Activated T-cell treated with anti-CD3 and anti-CD28 coated beads, Interleukin-2, amount 50 U/mL, for 24 hours (primary cell): Measurements from ENCODE around the gene MYH15.

Experiments used
- DNase-seq: peaks from one replicate; pipeline ENCODE4 v3.0.0-alpha.2; 2020
- H3K27ac Mint-ChIP-seq: 2 replicates; pipeline ENCODE4 v1.8.0; 2020; ENCODE audit warnings: mild to moderate bottlenecking, mixed read lengths
- H3K27me3 Mint-ChIP-seq: 2 replicates; pipeline ENCODE4 v1.8.0; 2020; ENCODE audit warnings: mixed read lengths
- H3K36me3 Mint-ChIP-seq: 2 replicates; pipeline ENCODE4 v1.8.0; 2020; ENCODE audit warnings: low read depth, mixed read lengths
- H3K4me1 Mint-ChIP-seq: 2 replicates; pipeline ENCODE4 v1.8.0; 2020; ENCODE audit warnings: low read depth, mixed read lengths
- H3K4me3 Mint-ChIP-seq: 2 replicates; pipeline ENCODE4 v1.8.0; 2020; ENCODE audit warnings: mild to moderate bottlenecking, moderate library complexity, mixed read lengths
- H3K9me3 Mint-ChIP-seq: 2 replicates; pipeline ENCODE4 v1.8.0; 2020; ENCODE audit warnings: mixed read lengths

Gene MYH15

GRCh38 chr3:108406661-108407206 is 103.7 kb downstream of the MYH15 start:
- Mint-ChIP-seq H3K4me3 (no peak overlapping the region), H3K27ac (no peak overlapping the region), H3K9me3 (no peaks in the 10 kb centered on the region), H3K4me1 (peaks cover 10% of the 10 kb centered on the region), H3K36me3 (no peaks in the 10 kb centered on the region), H3K27me3 (no peaks in the 10 kb centered on the region)
- DNase-seq = no peak

DNA sequence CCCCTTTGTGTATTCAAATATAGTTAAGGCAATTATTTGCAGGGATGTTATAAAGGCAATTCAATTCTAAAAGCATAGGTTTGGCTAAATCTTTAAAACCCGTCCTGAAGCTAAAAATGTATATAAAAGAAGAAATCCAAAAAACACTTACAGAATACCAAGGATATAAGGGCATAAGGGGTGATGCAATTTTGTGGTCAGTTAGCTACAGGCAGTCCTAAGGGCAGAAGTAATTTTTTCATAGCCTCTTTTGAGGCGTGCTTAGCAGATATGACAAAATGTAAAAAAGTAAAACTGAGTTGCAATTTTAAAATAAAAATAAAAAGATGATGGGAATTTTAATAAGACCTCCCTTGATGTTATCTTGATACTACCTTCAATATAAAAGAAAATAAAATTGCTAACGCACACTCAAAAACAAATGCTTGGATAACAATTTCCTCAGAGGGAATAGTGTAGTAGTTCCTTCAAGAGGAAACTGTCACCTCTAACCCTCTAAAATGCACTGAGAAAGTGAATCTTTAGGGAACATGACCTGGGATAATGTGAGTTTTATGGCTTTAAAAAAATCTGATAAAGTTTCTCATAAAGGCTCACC is 104.2 kb downstream of the MYH15 start:
- Mint-ChIP-seq H3K9me3 (no peaks in the 10 kb centered on the region), H3K36me3 (no peaks in the 10 kb centered on the region), H3K4me3 (no peak overlapping the region), H3K27me3 (no peaks in the 10 kb centered on the region), H3K4me1 (peaks cover 10% of the 10 kb centered on the region), H3K27ac (no peak overlapping the region)
- no peak for DNase-seq

- DNase-seq = no peak
- no peaks in the 10 kb centered on the region for H3K36me3 Mint-ChIP-seq
- no peak overlapping the region for H3K27ac Mint-ChIP-seq
Observed at GRCh38 chr3:108404368-108404767, 106.0 kb downstream of the MYH15 start.

DNA sequence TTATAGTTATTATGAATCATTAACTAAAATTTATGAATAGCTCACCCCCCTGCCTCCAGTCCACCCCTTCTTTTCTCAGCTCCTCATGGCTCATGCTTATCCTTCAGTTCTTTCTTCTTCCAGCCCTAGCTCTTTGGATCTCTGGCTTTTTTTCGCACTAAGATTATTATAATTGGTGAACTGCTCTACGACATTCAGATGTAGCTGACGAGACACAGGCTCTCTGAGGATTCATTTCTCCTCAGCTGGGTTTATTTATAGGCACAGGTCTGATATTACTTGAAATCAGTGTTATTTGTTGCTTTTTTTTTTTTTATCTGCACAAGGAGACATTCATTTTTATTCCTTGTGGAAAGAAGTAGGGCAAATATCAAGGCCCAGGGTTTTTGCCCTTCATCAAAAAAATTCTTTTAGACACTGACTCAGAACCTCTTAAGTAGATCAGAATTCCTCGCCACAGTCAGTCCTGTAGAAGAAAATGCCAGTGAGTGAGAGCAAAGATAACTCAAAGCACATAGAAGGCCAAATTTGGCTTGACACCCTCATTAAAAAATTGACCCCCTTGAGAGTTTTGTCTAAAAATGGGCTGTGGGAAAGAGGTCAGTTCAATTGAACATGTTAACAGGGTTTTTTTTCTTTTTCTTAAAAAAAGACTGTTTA is 106.6 kb downstream of the MYH15 start:
- H3K36me3 Mint-ChIP-seq = no peaks in the 10 kb centered on the region
- H3K27ac Mint-ChIP-seq = no peak overlapping the region
- no peaks in the 10 kb centered on the region for H3K9me3 Mint-ChIP-seq
- H3K4me1 Mint-ChIP-seq = peaks cover 10% of the 10 kb centered on the region
- H3K27me3 Mint-ChIP-seq = no peaks in the 10 kb centered on the region
- DNase-seq = no peak
- H3K4me3 Mint-ChIP-seq = no peak overlapping the region

More at GRCh38 chr3:108404368-108404767, 106.0 kb downstream of the MYH15 start:
- Mint-ChIP-seq H3K9me3 (no peaks in the 10 kb centered on the region), H3K27me3 (no peaks in the 10 kb centered on the region), H3K4me1 (peaks cover 10% of the 10 kb centered on the region), H3K4me3 (no peak overlapping the region)

DNA sequence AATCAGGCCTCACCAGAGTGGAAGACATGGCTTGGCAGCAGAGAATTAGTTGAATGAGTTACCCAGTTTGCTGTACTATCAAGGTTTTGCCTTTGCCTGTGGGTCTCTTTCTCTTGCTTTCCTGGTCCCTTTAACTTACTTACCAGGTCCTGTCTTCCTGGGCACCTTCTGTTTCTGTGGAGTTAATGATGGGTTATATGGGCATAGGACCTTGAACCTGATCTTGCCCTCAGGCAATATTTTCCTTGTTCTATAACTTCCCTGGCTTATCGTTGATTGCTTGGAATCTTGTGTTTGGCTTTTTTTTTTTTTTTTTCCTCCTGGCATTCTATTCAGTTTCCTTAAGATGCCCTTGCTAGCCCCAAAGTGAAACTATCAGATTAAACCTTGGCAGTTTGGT is 107.2 kb downstream of the MYH15 start:
- H3K9me3 Mint-ChIP-seq = no peaks in the 10 kb centered on the region
- H3K4me3 Mint-ChIP-seq = no peak overlapping the region
- peaks cover 10% of the 10 kb centered on the region for H3K4me1 Mint-ChIP-seq
- H3K36me3 Mint-ChIP-seq = no peaks in the 10 kb centered on the region
- no peak for DNase-seq
- H3K27ac Mint-ChIP-seq = no peak overlapping the region
- H3K27me3 Mint-ChIP-seq = no peaks in the 10 kb centered on the region

DNA sequence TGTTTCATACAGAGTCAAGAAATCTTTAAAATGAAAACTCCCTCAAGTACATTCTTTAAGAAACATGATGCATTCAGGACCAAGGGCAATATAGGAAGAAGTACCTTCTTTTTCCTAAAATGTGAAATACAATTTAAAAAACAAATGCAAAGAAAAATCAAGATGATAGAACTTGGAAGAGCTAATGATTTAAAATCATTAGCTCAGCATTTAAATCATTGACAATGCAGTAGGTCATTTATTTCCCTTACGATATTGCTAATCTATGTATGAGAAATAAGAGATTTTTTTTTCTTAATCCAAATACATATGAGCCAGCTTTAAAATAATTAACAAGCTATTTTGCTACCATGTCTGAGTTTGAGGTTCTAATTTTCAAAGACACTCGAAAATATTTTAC is 108.6 kb downstream of the MYH15 start:
- Mint-ChIP-seq H3K4me3 (no peak overlapping the region), H3K4me1 (peaks cover 4% of the 10 kb centered on the region), H3K27me3 (no peaks in the 10 kb centered on the region), H3K27ac (no peak overlapping the region), H3K9me3 (no peaks in the 10 kb centered on the region), H3K36me3 (no peaks in the 10 kb centered on the region)
- no peak for DNase-seq

DNA sequence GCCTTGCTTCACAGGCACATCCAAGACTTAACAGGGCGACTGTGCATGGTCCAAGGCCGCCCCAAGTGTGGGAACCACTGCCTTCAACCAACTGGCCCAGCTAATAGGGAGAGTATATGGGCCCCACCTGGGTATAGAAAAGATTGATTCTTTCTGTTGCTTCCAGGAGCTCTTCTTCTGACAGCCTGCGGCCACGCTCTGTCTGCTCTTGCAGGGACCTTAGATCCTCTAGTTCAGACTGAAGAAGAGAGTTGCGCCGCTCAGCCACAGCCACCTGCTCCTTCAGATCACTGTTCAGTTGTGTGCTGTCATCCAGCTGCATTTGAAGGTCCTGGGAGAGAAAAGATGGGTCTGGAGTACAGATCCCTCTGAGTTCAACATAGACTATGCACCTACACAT is 111.9 kb downstream of the MYH15 start:
- Mint-ChIP-seq H3K4me3 (no peak overlapping the region), H3K4me1 (no peaks in the 10 kb centered on the region), H3K36me3 (no peaks in the 10 kb centered on the region), H3K27me3 (no peaks in the 10 kb centered on the region), H3K9me3 (no peaks in the 10 kb centered on the region), H3K27ac (no peak overlapping the region)
- DNase-seq = no peak

GRCh38 chr3:108396336-108396735 is 114.1 kb downstream of the MYH15 start:
- no peak overlapping the region for H3K27ac Mint-ChIP-seq
- DNase-seq = no peak
- no peaks in the 10 kb centered on the region for H3K9me3 Mint-ChIP-seq

DNA sequence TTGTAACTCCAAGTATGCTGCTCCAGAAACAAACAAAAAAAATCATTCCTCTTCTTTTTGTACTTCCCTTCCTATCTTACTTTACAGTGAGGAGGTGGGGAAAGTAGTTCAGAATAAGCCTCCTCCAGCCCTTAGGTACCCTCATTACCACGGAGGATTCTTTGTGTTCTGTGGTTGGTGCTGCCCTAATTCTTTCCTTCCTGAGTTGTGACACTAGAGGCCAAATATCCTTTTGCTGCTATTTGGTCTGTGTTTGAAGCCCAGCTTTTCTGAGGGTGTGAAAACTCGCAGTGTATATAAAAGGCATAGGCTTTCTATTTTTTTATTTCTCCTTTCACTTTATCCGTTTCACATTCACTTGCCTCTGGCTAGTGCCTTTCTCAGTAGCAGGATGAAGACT is 115.8 kb downstream of the MYH15 start:
- DNase-seq = no peak
- Mint-ChIP-seq H3K4me1 (no peaks in the 10 kb centered on the region), H3K27me3 (peaks cover 21% of the 10 kb centered on the region), H3K4me3 (no peak overlapping the region), H3K36me3 (no peaks in the 10 kb centered on the region), H3K27ac (no peak overlapping the region), H3K9me3 (no peaks in the 10 kb centered on the region)

More at GRCh38 chr3:108396336-108396735, 114.1 kb downstream of the MYH15 start:
- H3K36me3 Mint-ChIP-seq = no peaks in the 10 kb centered on the region
- H3K4me1 Mint-ChIP-seq = no peaks in the 10 kb centered on the region
- H3K27me3 Mint-ChIP-seq = peaks cover 16% of the 10 kb centered on the region
- no peak overlapping the region for H3K4me3 Mint-ChIP-seq

DNA sequence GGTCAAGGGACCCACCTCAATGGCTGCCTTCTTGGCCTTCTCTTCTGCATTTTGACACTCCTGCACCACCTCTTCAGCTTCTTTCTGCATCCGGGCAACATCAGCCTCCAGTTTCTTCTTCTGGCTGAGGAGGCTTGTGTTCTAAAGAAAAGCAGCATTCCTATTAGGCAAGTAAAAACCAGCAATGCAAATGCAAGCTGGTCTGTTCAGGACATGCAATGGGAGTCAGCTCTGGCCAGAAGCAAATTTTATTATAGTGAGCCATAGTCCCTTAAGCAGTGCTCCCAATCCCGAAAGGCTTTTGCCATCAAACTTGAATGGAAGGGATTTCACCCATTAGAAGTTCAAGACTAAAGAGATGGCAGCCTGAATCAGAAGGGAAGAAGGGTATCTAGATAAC is 116.4 kb downstream of the MYH15 start:
- no peak overlapping the region for H3K4me3 Mint-ChIP-seq
- DNase-seq = no peak
- no peaks in the 10 kb centered on the region for H3K9me3 Mint-ChIP-seq
- peaks cover 21% of the 10 kb centered on the region for H3K27me3 Mint-ChIP-seq
- peaks cover 5% of the 10 kb centered on the region for H3K4me1 Mint-ChIP-seq
- H3K27ac Mint-ChIP-seq = no peak overlapping the region
- H3K36me3 Mint-ChIP-seq = no peaks in the 10 kb centered on the region

DNA sequence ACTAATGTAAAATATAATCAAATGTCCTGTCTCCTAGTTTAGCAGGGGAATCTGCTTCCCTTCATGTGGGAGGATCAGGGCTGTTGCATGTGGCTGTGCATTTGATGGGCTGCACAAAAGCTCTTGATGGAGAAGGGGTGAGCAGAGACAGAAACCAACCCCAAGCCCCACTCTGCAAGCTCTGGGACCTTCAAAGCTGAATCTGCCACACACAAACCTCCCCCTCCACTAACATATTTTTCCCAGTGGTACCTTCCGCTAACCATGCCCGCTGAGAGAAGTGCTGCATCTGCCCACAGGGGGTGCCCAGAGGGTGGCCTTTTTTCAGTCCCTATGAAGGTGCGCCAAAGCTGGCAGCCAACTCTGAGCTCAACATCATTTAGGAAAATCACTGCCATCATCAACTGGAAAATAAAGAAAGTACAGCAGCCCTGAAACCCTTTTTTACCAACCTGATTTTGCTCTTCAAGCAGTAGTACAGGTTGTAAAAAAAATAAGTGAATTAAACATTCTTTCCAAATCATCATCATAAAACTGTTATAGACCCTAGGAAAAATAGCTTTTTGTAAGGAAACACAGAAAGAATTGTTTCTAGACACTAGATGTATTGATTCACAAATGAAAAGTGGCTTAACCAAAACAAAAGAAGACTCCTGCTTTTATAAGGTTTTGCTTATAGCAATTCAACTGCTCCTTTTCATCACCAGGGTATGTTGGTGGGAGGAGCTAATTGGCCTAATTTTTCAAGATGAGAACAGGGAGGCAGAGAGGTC is 117.1 kb downstream of the MYH15 start:
- Mint-ChIP-seq H3K27ac (no peak overlapping the region), H3K4me3 (no peak overlapping the region), H3K4me1 (peaks cover 12% of the 10 kb centered on the region), H3K9me3 (no peaks in the 10 kb centered on the region), H3K27me3 (peaks cover 21% of the 10 kb centered on the region), H3K36me3 (no peaks in the 10 kb centered on the region)
- DNase-seq = no peak

DNA sequence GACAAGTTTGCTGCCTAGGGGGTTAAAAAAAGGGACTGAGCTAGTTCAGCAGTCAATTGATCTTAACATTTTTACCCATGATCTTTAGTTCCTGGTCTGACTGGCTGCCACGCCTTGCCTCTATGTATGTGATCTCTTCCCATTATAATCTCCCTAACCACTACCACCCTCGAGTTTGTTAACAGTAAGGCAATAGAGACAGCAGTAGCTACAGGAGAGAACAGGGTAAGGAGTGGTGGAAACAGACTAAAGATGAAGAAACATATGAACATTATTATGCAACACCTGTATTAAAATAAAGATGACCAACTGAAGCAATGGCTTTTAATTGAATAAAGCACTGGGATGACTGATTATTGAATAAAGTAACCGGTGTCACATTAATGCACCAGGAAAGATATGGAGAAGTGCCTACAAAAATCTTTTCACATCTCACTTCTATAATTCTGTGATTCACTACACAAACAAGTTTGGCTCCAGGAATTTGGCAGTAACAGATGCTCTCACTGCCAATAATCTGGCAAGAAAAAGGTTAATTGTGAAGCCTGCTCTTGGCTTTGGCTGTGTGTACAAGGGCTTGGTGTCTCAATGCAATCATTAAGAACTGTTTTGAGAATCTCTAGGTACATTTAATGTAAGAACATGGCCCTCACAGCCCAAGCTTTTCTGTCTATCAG is 118.3 kb downstream of the MYH15 start:
- no peak for DNase-seq
- H3K4me3 Mint-ChIP-seq = no peak overlapping the region
- H3K27ac Mint-ChIP-seq = no peak overlapping the region
- H3K27me3 Mint-ChIP-seq = peaks cover 21% of the 10 kb centered on the region
- H3K36me3 Mint-ChIP-seq = no peaks in the 10 kb centered on the region
- no peaks in the 10 kb centered on the region for H3K9me3 Mint-ChIP-seq
- peaks cover 24% of the 10 kb centered on the region for H3K4me1 Mint-ChIP-seq

- no peak overlapping the region for H3K27ac Mint-ChIP-seq
- H3K27me3 Mint-ChIP-seq = peaks cover 21% of the 10 kb centered on the region
- H3K36me3 Mint-ChIP-seq = no peaks in the 10 kb centered on the region
- H3K4me1 Mint-ChIP-seq = peaks cover 30% of the 10 kb centered on the region
- H3K9me3 Mint-ChIP-seq = no peaks in the 10 kb centered on the region
- H3K4me3 Mint-ChIP-seq = no peak overlapping the region
- DNase-seq = no peak
Observed at GRCh38 chr3:108389372-108389771, 121.0 kb downstream of the MYH15 start.
